GM12873 (cell line): ENCODE measurements around the gene RIPOR1.

Source experiments
- TF ChIP-seq, protein P1 (sequence below): IDR thresholded peaks from 2 replicates; pipeline ENCODE4 v1.5.1; 2012; ENCODE audit warnings: low read depth, mild to moderate bottlenecking, moderate library complexity, low read length, control low read depth; ENCODE audit not compliant: insufficient read depth; ENCODE audit errors: missing control alignments

Gene RIPOR1

DNA sequence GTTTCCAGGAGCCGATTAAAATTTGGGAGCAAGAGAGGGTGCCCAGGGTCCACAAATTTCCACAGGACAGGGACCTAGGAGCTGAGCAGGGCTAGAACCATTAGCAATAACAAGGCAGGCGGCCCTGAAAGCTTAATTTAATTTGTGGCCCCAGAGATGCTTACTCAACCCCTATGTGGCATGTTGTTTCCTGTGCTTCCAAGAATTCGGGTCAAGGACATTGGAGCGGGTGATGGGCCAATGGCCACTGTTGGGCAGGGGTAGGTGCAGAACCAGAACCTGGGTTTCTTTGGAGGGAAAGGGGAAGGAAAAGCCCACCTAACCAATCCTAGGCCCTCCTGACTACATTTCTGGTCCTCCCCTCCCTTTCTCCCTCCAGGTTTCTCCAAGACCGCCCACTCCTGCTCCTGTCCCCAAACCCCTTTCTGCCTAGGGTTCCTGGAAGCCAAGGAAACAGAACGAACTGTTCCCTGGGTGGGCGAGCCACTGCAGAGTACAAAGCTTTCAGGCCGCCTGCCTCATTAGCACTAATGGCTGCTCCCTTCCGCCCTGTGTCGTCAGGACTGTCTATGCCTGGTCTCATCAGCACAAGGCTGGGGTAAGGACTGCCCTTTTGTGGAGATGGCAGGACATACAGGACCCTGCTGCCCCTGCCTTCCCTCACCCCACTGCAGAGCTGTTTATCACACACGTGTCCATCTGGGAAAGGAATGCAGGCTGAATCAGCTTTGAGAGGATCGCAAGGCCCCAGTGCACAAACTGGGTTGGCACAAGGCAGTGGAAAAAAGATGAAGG is 44.7 kb upstream of the RIPOR1 start:
- TF ChIP-seq, protein P1, sequence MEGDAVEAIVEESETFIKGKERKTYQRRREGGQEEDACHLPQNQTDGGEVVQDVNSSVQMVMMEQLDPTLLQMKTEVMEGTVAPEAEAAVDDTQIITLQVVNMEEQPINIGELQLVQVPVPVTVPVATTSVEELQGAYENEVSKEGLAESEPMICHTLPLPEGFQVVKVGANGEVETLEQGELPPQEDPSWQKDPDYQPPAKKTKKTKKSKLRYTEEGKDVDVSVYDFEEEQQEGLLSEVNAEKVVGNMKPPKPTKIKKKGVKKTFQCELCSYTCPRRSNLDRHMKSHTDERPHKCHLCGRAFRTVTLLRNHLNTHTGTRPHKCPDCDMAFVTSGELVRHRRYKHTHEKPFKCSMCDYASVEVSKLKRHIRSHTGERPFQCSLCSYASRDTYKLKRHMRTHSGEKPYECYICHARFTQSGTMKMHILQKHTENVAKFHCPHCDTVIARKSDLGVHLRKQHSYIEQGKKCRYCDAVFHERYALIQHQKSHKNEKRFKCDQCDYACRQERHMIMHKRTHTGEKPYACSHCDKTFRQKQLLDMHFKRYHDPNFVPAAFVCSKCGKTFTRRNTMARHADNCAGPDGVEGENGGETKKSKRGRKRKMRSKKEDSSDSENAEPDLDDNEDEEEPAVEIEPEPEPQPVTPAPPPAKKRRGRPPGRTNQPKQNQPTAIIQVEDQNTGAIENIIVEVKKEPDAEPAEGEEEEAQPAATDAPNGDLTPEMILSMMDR, result no peak

DNA sequence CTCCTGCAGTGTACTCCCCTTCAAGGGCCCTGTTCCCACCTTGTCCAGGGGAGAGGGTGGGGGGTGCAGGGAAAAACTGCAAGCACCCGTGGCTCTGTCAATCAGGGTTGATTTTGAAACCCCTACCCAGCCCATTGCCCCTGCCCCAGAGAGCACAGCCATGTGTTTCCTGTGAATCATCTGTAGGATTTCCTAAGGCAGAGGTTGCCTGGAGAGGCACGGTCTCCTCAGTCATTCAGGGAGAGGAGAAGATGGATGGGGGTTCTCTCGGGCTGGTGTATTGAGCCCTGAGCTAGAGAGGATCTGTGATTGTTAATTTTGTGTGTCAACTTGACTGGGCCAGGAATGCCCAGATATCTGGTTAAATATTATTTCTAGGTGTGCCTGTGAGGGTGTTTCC is 41.8 kb upstream of the RIPOR1 start:
- TF ChIP-seq, protein P1, result no peak

DNA sequence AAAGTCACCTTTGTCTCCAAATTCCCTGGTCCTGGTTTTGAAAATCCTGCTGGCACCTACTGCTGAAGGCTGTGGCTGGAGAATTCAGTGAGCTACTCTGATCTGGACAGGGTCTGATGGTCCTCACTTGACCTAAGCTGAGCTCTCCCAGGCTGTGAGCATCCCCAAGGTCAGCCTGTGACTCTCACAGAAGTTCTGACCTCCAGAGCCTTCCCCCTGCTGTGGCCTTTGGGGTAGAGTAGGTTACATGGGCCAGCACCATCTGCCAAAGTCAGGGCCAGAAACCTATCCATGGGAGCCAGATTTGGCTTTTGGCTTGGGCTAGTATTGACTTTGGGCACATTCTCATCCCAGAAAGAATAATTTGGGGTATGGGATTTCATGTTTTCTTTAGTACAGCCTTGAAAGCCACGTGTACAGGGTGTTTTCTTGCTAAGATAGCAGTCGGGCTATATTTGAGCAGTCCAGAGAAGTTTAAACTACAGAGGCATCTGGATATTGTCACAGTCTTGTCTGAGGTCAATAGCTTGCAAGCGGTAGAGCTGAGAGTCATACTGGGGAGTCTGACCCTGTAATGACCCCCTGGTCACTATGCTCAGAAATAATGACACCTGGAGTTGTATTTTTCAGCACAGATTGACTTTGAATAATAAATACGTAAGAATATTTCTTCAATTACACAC is 39.1 kb upstream of the RIPOR1 start:
- TF ChIP-seq, protein P1, result no peak

DNA sequence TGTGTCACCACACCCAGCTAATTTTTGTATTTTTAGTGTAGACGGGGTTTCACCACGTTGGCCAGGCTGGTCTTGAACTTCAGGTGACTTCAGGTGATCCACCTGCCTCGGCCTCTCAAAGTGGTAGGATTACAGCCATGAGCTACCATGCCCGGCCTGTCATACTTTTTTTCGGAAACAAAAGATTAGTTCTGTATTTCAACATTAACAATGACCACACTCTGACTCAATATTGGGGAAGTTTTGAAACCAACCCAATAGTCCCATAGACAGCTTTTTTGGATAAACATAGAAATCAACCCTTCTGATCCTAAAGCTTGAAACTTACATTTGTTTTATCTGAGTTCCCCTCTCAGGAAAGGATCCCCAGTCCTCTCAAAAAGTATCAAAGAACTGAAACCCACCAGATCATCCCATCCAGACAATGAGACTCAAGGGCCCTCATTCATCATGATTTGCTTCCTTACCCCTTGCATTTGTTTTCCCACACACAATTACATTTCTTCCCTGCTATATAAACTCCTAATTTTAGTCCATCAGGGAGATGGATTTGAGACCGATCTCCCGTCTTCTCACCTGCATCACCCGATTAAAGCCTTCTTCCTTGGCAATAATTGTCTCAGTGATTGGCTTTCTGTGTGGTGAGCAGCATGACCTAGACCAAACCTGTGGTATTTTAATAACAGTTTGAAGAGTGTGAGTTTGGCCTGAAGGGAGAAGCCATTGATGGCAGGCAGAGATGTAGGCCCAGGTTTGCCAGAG is 38.1 kb upstream of the RIPOR1 start:
- TF ChIP-seq, protein P1, result no peak

DNA sequence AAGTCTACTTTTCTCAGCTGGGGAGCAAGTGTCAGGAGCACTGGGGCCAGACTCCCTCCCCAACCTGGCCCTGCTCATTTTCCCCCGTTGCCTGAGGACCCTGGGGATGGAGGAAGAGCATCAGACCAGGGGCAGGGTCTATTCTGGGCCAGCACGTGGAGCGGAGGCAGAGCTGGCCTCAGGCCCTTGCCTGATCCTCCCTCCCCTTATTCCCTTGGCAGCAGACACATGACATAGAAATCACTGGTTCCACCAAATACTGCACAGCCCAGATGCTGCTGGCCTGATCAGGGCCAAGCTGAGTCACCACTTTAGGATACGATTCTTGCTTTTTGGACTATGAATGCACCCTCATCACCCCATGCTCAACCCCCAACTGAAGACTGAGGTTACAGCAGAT is 29.5 kb upstream of the RIPOR1 start:
- TF ChIP-seq, protein P1, result no peak

DNA sequence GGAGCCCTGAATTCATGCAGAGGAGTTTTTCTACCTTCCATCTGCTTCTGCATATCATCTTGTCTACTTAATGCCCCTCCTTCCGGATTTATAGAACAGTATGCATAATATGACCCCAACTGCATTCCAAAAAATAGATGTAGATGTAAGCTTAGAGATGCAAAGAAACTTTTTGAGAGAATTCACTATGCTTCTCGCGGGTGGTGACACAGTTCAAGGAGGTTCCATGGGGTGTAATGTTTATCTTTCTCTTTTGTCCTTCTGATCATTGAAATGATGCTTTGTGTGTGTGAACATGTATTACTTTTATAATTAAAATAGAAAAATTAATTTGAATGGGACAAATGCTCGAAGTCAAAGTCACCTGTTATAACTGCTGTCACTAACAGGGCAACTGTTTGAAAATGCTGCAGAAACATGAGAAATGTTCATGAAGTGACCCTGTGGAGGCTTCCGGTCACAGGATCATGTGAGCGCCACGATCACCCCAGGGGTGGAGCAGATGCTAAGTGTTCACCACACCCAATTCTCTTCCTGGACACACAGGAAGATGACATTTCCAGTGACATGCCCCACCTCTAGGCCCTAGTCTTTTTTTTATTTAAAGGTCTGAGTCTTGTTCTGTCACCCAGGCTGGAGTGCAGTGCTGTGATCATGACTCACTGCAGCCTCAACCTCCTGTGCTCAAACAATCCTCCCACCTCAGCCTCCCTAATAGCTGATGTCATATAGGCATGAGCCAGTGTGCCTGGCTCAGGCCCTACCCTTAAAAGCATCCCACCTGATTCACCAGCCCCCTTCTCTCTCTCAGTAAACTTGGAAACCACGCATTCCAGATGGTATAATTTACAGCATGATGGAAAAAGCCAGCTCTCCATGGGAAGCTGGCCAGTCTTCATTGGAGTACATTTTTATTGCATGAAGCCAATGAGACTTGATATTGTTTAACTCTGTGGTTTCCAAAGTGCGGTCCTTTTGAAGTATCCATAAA is 24.3 kb upstream of the RIPOR1 start:
- TF ChIP-seq, protein P1, result no peak

DNA sequence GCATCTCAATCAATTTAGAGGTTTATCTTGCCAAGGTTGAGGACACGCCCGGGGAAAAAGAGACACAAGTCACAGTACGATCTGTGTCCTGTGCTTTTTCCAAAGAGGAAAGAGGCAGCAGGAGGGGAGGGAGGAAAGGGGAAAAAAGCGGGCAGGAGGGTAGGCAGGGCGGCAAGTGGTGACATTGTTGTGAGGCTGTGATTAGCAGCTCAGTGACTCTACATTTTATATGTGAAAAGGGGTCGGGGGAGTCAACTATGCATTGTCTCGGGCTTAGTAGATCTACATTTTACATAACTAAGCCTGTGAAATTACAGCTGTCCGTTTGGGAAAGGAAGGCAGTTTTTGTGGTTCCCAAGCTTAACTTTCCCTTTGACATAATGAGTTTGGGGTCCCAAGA is 22.2 kb upstream of the RIPOR1 start:
- TF ChIP-seq, protein P1, result no peak
